PC-3 (cell line): ENCODE data around the gene SNCG.

ENCODE experiments used
- CTCF ChIP-seq: fragments of 300-600 bp; sonication (generic); conservative IDR thresholded peaks from 2 replicates; pipeline ENCODE4 v1.5.1; 2017; ENCODE audit warnings: antibody characterized with exemption, low read depth, mild to moderate bottlenecking, low read length
- EZH2 ChIP-seq: fragments of 300-600 bp; sonication (generic); IDR thresholded peaks from one replicate; pipeline ENCODE4 v1.6.1; 2017; ENCODE audit warnings: antibody characterized with exemption, mild to moderate bottlenecking, low read length; ENCODE audit not compliant: unreplicated experiment

- TF ChIP-seq CTCF (no peak), EZH2 (no peak)
These were observed 25.7 kb upstream of the SNCG start for GRCh38 chr10:86932674-86933073.
